ENCODE results near the gene SPINK4.

The SPINK4 gene, protein sequence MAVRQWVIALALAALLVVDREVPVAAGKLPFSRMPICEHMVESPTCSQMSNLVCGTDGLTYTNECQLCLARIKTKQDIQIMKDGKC

DNA sequence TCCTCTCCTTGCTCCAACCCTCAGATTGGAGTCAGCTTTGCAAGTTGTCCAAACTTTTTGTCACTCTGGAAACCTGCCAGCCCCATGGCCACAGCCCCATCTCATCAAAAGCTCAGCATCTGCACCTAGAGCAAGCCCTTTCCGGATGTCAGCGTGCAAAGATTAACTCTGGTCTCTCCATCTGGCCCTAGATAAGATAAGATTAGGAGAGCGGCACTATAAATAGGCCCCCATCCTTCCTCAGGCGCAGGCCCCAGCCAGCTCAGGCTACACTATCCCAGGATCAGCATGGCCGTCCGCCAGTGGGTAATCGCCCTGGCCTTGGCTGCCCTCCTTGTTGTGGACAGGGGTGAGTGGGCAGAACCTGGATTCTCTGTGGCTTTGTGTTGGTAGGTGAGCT, at the start of gene SPINK4:
TSS of gene SPINK4 (plus strand) at position 247 of the 400 bp plus-strand sequence. CDS start at position 289, 42 bp downstream.
- DNase-seq (ENCODE audit: low spot score): no peak

DNA sequence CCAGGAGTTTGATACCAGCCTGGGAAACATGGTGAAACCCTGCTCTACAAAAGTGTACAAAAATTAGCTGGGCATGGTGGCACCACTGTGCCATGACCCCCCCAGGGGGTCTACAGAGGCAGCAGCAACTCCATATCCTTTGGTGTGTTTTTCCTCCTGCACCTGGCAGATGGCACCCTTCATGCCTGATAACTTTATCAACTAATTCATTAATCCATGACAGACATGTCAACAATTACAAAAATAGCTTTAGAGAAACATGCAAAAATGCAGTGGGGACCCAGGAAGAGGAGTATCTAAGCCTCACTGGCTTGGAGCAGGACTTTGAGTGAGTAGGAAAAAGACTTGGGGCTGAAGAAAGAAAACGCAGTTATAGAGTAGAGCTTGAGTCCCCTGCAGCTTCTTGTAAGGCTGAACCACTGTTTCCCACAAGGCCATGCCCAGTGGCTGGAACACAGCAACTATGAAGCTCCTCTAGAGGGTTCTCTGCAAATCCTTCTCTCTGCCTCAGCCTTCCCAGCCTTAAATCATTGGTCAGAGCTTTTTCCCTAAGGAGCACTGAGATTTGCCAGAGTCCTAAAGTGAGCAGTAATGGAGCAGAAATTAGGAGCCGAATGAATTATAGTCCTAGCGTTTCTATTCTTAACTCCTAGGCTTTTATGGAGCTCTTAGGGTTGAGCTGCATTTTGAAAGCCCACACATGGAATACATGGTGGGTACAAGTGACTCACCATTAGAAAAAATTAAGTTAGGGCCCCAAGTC, 47.3 kb upstream of the SPINK4 start:
- DNase-seq (ENCODE audit: low spot score): no peak

DNA sequence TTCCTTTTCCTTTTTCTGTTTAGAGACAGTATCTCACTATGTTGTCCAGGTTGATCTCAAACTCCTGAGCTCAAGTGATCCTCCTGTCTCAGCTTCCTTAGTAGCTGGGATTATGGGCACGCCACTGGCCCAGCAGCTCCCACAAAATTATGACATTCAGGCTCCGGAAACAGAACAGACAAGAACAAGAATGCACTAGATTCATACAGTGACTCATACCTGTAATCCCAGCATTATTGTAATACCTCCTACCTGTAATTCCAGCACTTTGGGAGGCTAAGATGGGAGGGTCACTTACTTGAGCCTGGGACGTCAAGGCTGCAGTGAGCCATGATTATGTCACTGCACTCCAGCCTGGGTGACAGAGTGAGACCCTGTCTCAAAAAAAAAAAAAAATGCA, 46.1 kb upstream of the SPINK4 start:
- DNase-seq (ENCODE audit: low spot score): no peak

DNA sequence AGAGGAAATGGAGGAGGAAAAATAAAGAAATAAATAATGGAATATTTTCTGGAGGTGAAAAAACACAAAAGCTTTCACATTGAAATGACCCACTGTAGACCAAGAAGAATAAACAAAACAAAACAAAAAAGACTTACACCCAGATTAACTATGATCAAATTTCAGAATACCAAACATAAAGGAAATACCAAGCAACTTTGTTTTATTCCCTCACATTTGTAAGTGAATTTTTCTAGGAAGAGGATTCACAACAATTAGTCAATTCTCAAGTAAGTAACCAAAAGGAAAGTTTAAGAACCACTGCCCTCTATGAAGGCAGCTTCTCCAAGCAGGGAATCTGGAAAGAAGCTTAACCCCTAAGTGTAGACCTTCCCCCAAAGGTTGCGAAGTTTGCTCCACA, 43.2 kb upstream of the SPINK4 start:
- DNase-seq (ENCODE audit: low spot score): no peak

DNA sequence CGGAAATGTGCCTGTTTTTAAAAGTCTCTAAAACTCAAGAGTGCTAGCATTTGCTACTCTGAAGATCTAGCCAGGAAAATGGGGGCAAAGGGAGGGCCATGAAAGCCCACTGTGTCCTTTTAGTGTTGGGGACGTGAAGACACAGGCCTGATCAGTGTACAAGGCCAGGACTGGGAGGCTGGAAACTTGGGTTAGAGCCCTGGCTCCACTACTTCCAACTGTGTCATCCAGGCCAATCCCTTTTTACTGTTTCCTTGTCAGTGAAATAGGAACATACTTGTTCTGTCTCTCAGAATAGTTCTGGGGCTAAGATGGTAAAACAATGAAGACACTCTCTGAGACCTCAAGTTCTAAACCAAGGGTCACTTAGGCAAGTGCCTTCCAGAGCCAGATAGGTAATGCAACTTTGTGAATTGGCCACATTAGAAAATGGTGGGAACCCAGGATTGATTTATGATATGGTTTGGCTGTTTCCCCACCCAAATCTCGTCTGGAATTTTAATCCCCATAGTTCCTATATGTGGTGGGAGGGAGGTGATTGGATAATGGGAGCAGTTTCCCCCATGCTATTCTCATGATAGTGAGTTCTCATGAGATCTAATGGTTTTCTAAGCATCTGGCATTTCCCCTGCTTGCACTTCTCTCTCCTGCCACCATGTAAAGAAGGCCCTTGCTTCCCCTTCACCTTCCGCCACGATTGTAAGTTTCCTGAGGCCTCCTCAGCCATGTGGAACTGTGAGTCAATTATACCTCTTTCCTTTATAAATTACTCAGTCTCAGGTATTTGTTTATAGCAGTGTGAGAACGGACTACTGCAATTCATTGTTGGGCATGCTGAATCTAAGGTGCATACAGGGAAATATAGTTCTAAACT, 42.5 kb upstream of the SPINK4 start:
- DNase-seq (ENCODE audit: low spot score): no peak

DNA sequence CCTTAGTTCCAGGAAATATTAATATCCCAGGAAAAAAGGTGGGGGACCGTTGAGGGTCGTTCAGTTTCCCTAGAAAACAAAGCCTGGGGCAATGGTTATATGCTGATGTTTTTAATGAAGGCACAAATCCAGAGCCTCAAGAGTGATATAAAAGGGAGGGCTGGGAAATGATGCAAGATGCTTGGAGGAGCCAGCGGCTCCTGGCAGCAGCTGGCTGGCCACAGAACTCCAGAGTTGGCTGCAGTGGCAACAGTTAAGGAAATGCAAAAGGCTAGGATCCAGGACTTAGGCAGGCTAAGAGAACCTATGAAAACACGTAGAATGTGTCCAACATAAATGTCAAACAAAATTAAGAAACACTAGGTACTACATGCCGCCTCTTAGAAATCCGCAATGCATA, 41.8 kb upstream of the SPINK4 start:
- no peak for DNase-seq (ENCODE audit: low spot score)

DNA sequence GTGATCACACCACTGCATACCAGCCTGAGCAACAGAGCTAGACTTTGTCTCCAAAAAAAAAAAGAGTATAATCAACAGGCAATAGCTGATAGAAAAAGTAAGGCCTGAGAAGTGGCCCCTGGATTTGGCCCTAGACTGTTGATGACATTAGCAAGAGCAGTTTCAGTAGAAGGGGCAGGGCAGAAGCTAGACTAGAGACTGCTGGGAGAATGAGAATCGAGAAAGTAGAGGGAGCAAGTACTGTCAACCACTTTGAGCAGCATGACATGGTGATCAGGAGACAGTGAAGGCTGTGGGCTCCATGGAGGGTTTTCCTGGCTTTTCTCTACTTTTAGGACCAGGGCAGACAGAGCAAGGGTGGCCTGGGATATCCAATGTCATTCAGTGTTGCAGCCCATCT, 37.9 kb upstream of the SPINK4 start:
- no peak for DNase-seq (ENCODE audit: low spot score)

DNA sequence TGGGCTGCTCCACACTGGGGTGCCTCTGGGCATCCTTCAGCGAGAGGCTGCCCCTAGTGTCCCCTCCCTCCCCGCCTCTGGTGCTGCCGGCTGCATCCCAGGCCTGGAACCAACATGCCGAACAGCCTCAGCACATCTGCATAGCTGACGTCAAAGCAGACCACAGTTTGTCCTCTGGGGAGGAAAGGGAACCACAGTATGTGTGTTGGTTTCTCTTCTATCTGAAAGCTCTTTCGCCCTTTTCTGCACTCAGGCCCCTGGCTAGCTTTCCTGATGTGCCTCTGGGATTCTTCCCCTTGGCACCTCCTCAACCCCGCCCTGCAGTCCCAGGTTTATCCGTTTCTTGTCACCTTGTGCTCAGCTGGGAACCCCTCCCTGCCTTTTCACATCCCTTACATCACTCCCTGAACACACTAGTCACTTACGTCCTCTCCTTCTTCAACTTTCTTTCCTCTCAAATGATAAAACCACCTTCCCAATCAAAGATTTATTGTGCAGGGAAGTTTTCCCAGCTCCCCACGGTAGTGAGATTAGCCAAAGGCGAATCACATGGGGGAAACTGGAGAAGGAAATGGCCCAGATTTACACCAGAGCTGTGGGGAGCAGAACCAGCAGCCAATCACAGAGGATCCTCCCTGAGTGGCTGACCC, 37.3 kb upstream of the SPINK4 start:
- no peak for DNase-seq (ENCODE audit: low spot score)

DNA sequence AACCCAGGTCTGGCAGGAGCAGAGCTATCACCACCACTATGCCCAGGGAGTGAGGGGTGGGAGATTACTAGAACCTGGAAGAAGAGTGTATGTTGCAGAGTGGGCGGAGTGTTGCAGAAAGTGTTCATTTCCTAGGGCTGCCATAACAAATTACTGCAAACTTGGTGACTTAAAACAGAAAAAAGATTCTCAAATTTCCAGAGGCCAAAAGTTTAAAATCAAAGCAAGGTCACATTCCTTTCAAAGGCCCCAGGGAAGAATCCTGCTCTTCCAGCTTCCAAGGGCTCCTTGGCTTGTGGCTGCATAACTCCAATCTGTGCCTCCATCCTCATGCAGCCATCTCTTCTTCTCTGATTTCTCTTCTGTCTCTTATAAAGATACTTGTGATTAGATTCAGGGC, 30.6 kb upstream of the SPINK4 start:
- no peak for DNase-seq (ENCODE audit: low spot score)

DNA sequence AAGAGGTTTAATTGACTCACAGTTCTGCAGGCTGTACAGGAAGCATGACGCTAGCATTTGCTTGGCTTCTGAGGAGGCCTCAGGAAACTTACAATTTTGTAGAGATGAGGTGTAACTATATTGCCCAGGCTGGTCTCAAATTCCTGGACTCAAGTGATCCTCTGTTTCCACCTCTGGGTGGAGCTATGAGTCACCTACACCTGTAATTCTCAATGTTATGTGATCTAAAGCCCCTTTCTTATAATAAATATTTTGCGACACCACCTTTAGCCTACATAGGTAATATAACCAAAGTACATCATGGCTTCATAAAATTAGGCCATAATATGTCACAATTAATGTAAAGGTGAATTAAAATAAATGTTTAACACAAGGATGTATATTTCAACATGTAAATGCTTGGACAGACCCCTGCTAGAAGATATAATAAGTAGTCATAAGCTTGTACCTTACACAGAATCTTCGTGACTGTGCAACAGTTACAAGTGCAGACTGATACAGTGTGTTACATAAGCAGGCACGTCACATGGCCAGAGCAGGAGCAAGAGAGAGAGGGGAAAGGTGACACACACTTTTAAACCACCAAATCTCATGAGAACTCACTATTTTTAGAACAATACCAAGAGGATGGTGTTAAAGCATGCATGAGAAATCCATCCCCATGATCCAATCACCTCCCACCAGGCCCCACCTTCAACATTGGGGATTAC, 29.8 kb upstream of the SPINK4 start:
- DNase-seq (ENCODE audit: low spot score): no peak

DNA sequence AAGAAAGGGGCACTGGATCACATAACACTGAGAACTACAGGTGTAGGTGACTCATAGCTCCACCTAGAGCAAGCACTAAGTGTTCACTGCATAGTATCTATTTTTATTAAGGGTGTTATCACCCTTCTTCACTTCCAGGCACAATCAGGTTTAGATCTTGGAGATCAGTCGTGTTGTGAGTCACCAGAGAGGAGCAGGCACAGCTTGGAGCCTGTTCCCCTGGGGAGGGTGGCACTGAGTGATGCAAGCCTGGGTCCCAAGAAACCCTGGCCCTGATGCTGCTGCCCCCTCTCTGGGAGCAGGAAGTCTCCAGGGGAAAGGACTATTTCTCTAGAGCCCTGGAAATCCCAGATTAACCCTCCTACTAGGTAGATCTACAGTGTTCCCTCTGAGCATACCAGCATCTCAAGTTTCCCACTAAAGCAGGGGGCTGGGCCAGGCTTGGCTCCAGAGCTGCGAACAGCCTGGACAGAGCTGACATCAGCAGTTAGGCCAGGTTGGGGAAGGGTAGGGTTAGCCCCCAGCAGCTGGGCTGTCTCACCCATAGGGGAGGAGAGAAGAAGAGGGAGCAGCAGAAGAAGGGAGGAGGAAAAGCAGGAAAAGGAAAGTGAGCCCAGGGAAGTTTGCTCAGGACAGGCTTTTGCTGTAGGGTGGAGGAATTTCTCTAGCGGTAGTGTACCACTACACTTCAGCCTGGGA, 28.1 kb upstream of the SPINK4 start:
- no peak for DNase-seq (ENCODE audit: low spot score)

DNA sequence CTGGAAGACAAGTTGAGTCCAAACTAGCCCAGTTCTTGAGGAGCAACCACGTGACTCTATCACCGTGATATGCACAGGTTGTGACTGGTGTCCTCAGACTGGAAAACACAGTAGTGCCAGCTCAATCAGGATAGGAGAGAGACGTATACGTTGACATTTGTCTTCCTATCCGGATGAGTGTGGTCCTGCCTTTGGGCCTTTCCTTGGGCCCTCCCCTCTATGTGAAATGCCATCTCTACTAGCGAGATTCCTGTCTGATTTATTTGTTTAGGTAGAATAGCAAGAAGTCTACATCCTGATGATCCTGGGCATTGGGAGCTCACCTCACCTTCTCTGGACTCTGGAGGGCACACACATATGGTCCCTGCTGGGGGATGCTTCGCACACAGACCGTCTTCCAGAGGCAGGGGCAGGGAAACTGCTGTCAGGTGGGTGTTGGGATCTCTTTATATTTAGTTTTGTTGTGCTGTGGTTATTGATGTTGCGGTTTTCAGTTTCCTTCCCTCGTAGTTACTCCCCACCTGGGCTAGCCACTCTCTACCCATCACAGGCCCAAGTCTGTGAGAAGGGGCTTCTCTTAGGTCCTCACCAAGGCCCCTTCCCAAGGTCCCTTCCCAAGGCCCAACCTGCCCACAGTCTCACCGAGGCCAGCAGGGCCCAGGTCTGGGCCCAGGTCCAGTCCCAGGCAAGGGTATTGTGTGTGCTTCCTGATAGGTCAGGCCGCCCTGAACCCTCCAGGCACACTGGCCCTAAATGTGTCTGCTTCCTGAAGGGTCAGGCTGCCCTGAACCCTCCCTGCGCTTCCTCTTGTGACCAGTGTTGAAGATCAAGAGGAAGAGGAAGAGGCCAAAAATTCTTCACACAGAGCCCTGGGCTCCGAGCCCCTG, 19.0 kb upstream of the SPINK4 start:
- no peak for DNase-seq (ENCODE audit: low spot score)

DNA sequence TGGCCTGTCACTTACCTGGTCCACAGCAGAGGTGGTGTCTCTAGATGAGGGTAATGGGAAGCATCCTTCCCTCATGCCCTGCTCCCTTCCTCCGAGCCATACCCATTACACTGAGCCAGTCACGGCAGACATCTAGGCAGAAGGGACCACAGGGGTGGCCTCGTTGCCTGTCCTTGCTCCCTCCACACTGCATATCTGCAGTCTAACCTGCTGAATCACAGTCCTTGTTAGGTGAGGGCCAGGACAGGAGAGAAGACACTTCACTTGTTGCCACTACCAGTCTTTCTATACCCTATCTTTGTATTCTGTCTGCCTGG, 18.4 kb upstream of the SPINK4 start:
- DNase-seq (ENCODE audit: low spot score): no peak

DNA sequence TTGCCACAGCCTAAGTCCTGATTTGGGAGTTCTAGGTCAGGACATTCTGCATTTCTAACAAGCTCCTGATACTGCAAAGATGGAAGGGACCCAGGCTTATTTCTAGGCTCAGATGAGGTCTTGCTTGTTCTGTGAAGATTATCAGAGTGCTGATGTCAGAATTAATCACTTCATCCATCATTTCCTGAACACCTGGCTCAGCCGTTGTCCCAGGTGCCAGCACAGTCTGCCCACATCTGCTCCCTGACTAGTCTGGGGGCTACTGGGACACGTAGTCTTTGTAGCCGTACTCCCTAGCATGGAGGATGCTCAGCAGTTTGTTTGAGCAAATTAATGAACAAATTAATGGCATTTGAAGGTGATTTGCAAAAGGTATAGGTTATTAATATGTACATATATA, 17.9 kb upstream of the SPINK4 start:
- no peak for DNase-seq (ENCODE audit: low spot score)

DNA sequence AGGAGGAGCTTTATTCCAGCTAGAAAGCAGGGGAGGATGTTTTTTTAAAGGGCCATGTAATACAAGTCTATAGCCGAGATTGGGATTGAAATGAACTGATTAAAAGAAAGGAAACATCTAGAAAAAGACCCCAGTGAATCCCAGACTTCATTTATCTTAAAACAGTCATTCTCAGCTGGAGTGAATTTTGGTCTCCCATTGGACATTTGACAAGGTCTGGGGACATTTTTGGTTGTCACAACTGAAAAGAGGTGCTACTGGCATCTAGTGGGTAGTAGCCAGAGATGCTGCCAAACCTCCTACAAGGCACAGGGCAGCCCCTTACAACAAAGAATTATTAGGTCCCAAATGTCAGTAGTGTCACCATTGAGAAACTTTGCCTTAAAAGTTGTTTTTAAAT, 16.3 kb upstream of the SPINK4 start:
- no peak for DNase-seq (ENCODE audit: low spot score)

DNA sequence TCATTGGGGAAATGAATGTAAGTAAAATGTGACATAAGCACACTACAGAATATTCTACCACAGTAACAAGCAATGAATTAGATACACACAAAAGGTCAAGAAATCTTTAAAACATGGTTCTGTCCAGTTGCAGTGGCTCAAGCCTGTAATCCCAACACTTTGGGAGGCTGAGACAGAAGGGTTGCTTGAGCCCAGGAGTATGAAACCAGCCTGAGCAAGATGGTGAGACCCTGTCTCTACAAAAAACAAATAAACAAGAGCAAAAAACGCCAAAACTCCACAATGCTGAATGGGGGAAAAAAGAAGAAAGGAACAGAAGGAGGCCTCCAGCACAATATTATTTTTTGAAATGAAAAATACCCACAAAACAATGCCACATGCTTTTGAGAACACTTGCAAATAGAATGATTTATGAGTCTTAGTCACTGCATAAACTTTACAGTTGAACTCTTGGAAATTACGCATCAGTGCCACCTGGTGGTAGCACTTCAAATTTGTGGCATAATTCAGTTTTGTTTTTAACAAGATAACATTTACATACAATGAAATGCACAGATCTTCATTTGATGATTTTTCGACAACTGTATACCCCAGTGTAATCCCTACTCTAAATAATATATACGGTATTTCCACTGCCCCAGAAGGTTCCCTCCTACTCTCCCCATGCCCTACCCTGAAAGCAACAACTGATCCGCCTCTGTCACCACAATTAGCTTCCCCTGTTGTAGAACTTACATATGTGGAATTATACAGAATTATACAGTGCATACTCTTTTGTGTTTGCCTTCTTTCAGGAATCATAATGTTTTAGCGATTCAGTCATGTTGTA, 14.4 kb upstream of the SPINK4 start:
- DNase-seq (ENCODE audit: low spot score): peak; percentile 79

DNA sequence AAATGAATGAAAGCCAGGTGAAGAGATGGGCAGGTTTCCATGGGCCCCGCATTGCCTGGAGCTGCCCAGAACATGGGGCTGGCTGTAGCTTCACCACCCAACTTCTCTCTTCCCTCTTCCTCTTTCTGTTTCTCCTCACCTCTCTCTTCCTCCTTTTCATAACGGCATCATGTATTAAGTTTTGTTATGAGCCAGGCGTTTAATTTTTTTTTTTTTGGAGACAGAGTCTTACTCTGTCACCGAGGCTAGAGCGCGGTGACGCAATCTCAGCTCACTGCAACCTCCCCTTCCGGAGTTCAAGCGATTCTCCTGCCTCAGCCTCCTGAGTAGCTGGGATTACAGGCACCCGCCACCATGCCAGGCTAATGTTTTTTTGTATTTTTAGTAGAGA, 13.0 kb upstream of the SPINK4 start:
- DNase-seq (ENCODE audit: low spot score): no peak

DNA sequence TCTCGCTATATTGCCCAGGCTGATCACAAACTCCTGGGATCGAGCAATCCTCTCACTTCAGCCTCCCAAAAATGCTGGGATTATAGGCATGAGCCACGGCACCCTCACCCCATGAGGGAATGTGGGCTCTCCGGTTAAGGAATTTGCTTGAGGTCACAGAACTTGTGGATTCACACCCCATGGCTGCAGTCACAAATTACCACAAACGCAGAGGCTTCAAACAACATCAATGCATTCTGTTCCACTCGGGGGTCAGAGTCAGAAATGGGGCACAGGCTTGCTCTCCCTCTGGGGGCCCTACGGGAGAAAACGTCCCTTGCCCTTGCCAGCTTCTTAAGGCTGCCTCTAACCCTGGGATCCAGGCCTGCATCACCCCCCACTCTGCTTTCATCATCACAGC, 12.2 kb upstream of the SPINK4 start:
- no peak for DNase-seq (ENCODE audit: low spot score)

DNA sequence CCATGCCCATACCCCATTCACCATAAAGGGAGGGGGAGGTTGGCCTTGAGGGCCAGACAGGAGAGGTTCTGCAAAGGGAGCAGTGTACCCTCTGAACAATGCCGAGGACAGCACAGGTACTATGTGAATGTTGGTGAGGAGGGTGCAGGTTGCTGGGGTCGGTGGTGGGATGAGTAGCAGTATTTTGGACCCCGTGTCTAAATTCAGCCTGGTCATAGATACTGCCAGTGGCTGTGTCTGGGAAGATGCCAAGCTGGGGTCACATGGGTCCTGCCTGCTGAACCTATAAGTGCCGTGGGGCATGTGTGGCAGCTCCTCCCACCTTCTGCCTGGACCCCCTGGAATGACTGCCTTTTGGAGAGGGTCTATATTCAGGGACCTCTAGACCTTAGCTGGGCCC, 11.4 kb upstream of the SPINK4 start:
- DNase-seq (ENCODE audit: low spot score): no peak

Measured in CD4-positive, alpha-beta T cell treated with Interleukin-15 for 4 hours (primary cell).